Measurements from ENCODE around the gene REN.

Gene REN

GRCh38 chr1:204161609-204162493, 4.3 kb downstream of the REN start:
- DNase-seq (ENCODE audit: low read depth) = no peak
- no peak overlapping the region for H3K4me3 ChIP-seq (ENCODE audit: low read depth, low read length)

GRCh38 chr1:204157962-204158361, 8.2 kb downstream of the REN start:
- DNase-seq (ENCODE audit: low read depth) = no peak
- H3K4me3 ChIP-seq (ENCODE audit: low read depth, low read length) = no peak overlapping the region

- no peak overlapping the region for H3K4me3 ChIP-seq (ENCODE audit: low read depth, low read length)
- no peak for DNase-seq (ENCODE audit: low read depth)
Measured at GRCh38 chr1:204155881-204156280, 10.3 kb downstream of the REN start.

GRCh38 chr1:204154568-204155255, 11.4 kb downstream of the REN start:
- no peak overlapping the region for H3K4me3 ChIP-seq (ENCODE audit: low read depth, low read length)
- DNase-seq (ENCODE audit: low read depth) = no peak

- DNase-seq (ENCODE audit: low read depth) = no peak
- H3K4me3 ChIP-seq (ENCODE audit: low read depth, low read length) = no peak overlapping the region
Measured at GRCh38 chr1:204153667-204154066, 12.5 kb downstream of the REN start.

GRCh38 chr1:204152310-204153044, 13.7 kb downstream of the REN start:
- H3K4me3 ChIP-seq (ENCODE audit: low read depth, low read length) = peak overlapping the region; percentile 61
- no peak for DNase-seq (ENCODE audit: low read depth)

- peak within 1 kb of the TSS; percentile 61 for H3K4me3 ChIP-seq (ENCODE audit: low read depth, low read length)
- DNase-seq (ENCODE audit: low read depth) = no peak
Measured at GRCh38 chr1:204151552-204152309, 14.4 kb downstream of the REN start, which contains the start of gene ETNK2. Gene ETNK2 (minus strand): TSS chr1:204152044. CDS start chr1:204151852, 192 bp downstream.

- peak overlapping the region; percentile 61 for H3K4me3 ChIP-seq (ENCODE audit: low read depth, low read length)
- no peak for DNase-seq (ENCODE audit: low read depth)
Measured at GRCh38 chr1:204150702-204151551, 15.2 kb downstream of the REN start.

GRCh38 chr1:204149635-204150565, 16.2 kb downstream of the REN start:
- H3K4me3 ChIP-seq (ENCODE audit: low read depth, low read length) = no peak overlapping the region
- no peak for DNase-seq (ENCODE audit: low read depth)

GRCh38 chr1:204149107-204149506, 17.0 kb downstream of the REN start:
- H3K4me3 ChIP-seq (ENCODE audit: low read depth, low read length) = no peak overlapping the region
- no peak for DNase-seq (ENCODE audit: low read depth)

- H3K4me3 ChIP-seq (ENCODE audit: low read depth, low read length) = no peak overlapping the region
- DNase-seq (ENCODE audit: low read depth) = no peak
Measured at GRCh38 chr1:204147406-204148383, 18.4 kb downstream of the REN start.

GRCh38 chr1:204146965-204147364, 19.2 kb downstream of the REN start:
- no peak for DNase-seq (ENCODE audit: low read depth)
- H3K4me3 ChIP-seq (ENCODE audit: low read depth, low read length) = no peak overlapping the region

- no peak for DNase-seq (ENCODE audit: low read depth)
- H3K4me3 ChIP-seq (ENCODE audit: low read depth, low read length) = no peak overlapping the region
Measured at GRCh38 chr1:204146309-204146708, 19.8 kb downstream of the REN start.

GRCh38 chr1:204145033-204145504, 21.1 kb downstream of the REN start:
- no peak overlapping the region for H3K4me3 ChIP-seq (ENCODE audit: low read depth, low read length)
- DNase-seq (ENCODE audit: low read depth) = no peak

- no peak overlapping the region for H3K4me3 ChIP-seq (ENCODE audit: low read depth, low read length)
- DNase-seq (ENCODE audit: low read depth) = no peak
Measured at GRCh38 chr1:204143276-204144041, 22.7 kb downstream of the REN start.
